Vagina (tissue), 2 donors: Measurements from ENCODE around the gene AFAP1.

Experiments used
- CTCF ChIP-seq, 3 experiments: fragments of 450-650 bp in 2 of 3; fragments of 200-600 bp in 1 of 3; sonication (generic) in 1 of 3; IDR thresholded peaks; one replicate each; pipeline ENCODE4 v1.5.1; 2017 to 2019; ENCODE audit warnings: antibody characterized with exemption in 3 of 3, mild to moderate bottlenecking in 2 of 3, moderate library complexity in 2 of 3
- POLR2A ChIP-seq, 2 donors: fragments of 450-650 bp; IDR thresholded peaks; one replicate each; pipeline ENCODE4 v1.6.1; 2017; ENCODE audit warnings: antibody characterized with exemption in 2 of 2, mild to moderate bottlenecking in 2 of 2, moderate library complexity in 2 of 2

GRCh38 chr4:7886007-7886973 is 53.4 kb downstream of the AFAP1 start:
- TF ChIP-seq CTCF (IDR thresholded peaks at IDR 0.05) = no peak
- no peak for TF ChIP-seq POLR2A (IDR thresholded peaks at IDR 0.05)
